ENCODE data around the gene LY6G6F.

Gene LY6G6F

DNA sequence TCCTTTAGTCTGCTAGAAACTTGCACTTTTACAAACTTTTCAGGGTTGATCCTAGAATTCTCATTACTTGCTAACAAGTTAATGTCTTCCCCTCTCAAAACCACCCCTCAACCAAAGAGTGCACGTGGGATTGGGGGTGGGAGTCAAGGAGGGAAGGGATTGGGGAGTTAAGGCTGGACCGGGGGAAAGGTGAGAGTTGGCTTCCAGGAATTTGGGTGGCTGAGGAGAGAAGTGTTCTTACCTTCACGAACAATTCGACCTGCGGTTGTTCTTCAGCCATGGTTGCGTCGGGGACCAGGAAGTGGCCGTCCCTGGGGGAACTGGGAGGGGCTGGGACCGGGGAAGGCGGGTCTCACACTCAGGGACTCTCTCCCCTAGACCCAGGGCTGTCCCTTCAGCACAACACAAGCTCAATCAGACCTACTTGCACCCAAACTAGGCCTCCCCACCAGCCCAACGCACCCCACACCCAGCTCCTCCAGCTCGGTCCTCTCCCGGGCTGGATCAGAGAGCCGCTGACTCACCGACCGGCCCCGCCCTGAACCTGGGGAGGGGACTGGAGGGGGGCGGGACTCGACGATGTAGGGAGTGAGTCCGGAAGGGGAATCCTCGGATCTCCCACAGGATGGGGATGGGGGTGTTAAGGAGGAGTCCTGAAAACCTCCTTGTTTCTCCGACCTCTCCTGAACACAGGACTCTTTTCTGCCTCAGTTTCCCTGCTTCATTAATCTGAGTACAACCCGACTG lies 29.5 kb downstream of the LY6G6F start, which contains the start of gene CLIC1:
TSS of gene CLIC1 (minus strand) at position 510 of the 747 bp plus-strand sequence. CDS start at position 280, 230 bp downstream.
- TF ChIP-seq SIN3A (IDR thresholded peaks at IDR 0.05; ENCODE audit: borderline replicate concordance, insufficient read depth, low read length) (0 out of 2 replicates have a peak, but pooled peaks have one; percentile 2), FOXP2 (optimal IDR thresholded peaks at IDR 0.05; ENCODE audit: borderline replicate concordance, extremely low read depth, extremely low read length, insufficient read depth) (no peak), TAF1 (IDR thresholded peaks at IDR 0.05; ENCODE audit: borderline replicate concordance, insufficient read depth, low read length) (peak; percentile 76; the same call in 1 of the 2 replicates), POLR2AphosphoS5 (IDR thresholded peaks at IDR 0.05; ENCODE audit: low read depth, low read length) (peak; percentile 94)

DNA sequence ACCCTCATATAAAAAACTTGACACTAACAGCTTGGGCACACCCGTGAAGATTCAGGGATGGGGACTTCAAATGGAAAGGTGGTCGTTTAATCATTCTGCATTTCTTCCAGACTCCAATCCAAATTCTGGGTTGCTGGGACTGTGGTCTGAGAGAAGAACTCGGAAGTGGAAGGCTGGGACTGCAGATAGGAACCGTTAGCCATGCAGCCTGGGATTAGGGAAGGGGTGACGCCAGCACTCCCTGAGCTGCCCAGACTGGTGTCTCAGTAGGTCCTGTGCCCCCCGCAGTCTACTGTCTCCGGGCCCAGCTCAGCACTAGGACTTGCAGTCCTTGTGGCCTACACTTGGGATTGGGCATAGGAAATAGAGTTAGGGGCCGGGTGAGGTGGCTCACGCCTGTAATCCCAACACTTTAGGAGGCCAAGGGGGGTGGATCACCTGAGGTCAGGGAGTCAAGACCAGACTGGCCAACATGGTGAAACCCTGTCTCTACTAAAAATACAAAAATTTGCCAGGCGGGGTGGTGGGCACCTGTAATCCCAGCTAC lies 30.2 kb downstream of the LY6G6F start:
- TF ChIP-seq FOXP2 (optimal IDR thresholded peaks at IDR 0.05; ENCODE audit: borderline replicate concordance, extremely low read depth, extremely low read length, insufficient read depth) = no peak
- no peak for TF ChIP-seq POLR2AphosphoS5 (IDR thresholded peaks at IDR 0.05; ENCODE audit: low read depth, low read length)
- TF ChIP-seq REST (IDR thresholded peaks at IDR 0.05; ENCODE audit: insufficient read depth in 1 of 2, low read depth in 2 of 2, low read length in 2 of 2) = no peak
- no peak for TF ChIP-seq SIN3A (IDR thresholded peaks at IDR 0.05; ENCODE audit: borderline replicate concordance, insufficient read depth, low read length)
- TF ChIP-seq TAF1 (IDR thresholded peaks at IDR 0.05; ENCODE audit: borderline replicate concordance, insufficient read depth, low read length) = no peak

GRCh38 chr6:31737315-31737990 lies 30.8 kb downstream of the LY6G6F start:
- TF ChIP-seq TAF1 (IDR thresholded peaks at IDR 0.05; ENCODE audit: borderline replicate concordance, insufficient read depth, low read length) = no peak
- TF ChIP-seq POLR2AphosphoS5 (IDR thresholded peaks at IDR 0.05; ENCODE audit: low read depth, low read length) = no peak
- TF ChIP-seq FOXP2 (optimal IDR thresholded peaks at IDR 0.05; ENCODE audit: borderline replicate concordance, extremely low read depth, extremely low read length, insufficient read depth) = no peak
- TF ChIP-seq REST (IDR thresholded peaks at IDR 0.05; ENCODE audit: insufficient read depth in 1 of 2, low read depth in 2 of 2, low read length in 2 of 2) = no peak
- TF ChIP-seq SIN3A (IDR thresholded peaks at IDR 0.05; ENCODE audit: borderline replicate concordance, insufficient read depth, low read length) = no peak

GRCh38 chr6:31737991-31738979 lies 31.6 kb downstream of the LY6G6F start:
- TF ChIP-seq SIN3A (IDR thresholded peaks at IDR 0.05; ENCODE audit: borderline replicate concordance, insufficient read depth, low read length) (0 out of 2 replicates have a peak, but pooled peaks have one; percentile 11), REST (IDR thresholded peaks at IDR 0.05; ENCODE audit: insufficient read depth in 1 of 2, low read depth in 2 of 2, low read length in 2 of 2) (0 out of 4 replicates have a peak, but pooled peaks of 1 of the 2 experiments have one; percentile 20), POLR2AphosphoS5 (IDR thresholded peaks at IDR 0.05; ENCODE audit: low read depth, low read length) (no peak), FOXP2 (optimal IDR thresholded peaks at IDR 0.05; ENCODE audit: borderline replicate concordance, extremely low read depth, extremely low read length, insufficient read depth) (no peak)
